B cell (primary cell): ENCODE results near the gene CCDC106.

ENCODE experiments used
- EZH2 ChIP-seq: IDR thresholded peaks from 2 replicates; pipeline ENCODE4 v1.6.1; 2012; ENCODE audit warnings: borderline replicate concordance, low read depth, mild to moderate bottlenecking, moderate library complexity, low read length; ENCODE audit not compliant: insufficient read depth, poor library complexity, severe bottlenecking
- TF ChIP-seq, protein P1 (sequence below): fragments of 200-600 bp; IDR thresholded peaks from one replicate; pipeline ENCODE4 v1.8.0; 2022; ENCODE audit warnings: antibody characterized with exemption, mild to moderate bottlenecking

GRCh38 chr19:55654323-55654867 lies 6.4 kb downstream of the CCDC106 start:
- TF ChIP-seq, protein P1, sequence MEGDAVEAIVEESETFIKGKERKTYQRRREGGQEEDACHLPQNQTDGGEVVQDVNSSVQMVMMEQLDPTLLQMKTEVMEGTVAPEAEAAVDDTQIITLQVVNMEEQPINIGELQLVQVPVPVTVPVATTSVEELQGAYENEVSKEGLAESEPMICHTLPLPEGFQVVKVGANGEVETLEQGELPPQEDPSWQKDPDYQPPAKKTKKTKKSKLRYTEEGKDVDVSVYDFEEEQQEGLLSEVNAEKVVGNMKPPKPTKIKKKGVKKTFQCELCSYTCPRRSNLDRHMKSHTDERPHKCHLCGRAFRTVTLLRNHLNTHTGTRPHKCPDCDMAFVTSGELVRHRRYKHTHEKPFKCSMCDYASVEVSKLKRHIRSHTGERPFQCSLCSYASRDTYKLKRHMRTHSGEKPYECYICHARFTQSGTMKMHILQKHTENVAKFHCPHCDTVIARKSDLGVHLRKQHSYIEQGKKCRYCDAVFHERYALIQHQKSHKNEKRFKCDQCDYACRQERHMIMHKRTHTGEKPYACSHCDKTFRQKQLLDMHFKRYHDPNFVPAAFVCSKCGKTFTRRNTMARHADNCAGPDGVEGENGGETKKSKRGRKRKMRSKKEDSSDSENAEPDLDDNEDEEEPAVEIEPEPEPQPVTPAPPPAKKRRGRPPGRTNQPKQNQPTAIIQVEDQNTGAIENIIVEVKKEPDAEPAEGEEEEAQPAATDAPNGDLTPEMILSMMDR = no peak
- TF ChIP-seq EZH2 = no peak
